HUES48 (cell line): Measurements from ENCODE around the gene DGKH.

Source experiments
- H3K27ac ChIP-seq: one replicate; pipeline ENCODE4 v1.7.0; 2013; ENCODE audit warnings: low read depth, low read length, inconsistent platforms
- H3K27me3 ChIP-seq: 2 replicates; pipeline ENCODE4 v1.6.1; 2013; ENCODE audit warnings: mild to moderate bottlenecking, low read length; ENCODE audit not compliant: control insufficient read depth, insufficient read depth
- H3K36me3 ChIP-seq: 2 replicates; pipeline ENCODE4 v1.6.1; 2013; ENCODE audit warnings: low read length; ENCODE audit not compliant: control insufficient read depth, insufficient read depth
- H3K4me1 ChIP-seq: 2 replicates; pipeline ENCODE4 v1.6.1; 2013; ENCODE audit warnings: mild to moderate bottlenecking, low read length; ENCODE audit not compliant: control insufficient read depth, insufficient read depth
- H3K4me3 ChIP-seq: 2 replicates; pipeline ENCODE4 v1.5.1; 2013; ENCODE audit warnings: mild to moderate bottlenecking, low read depth, low read length
- H3K9ac ChIP-seq: 2 replicates; pipeline ENCODE4 v1.6.1; 2013; ENCODE audit warnings: mild to moderate bottlenecking, low read depth, low read length, moderate library complexity
- H3K9me3 ChIP-seq: 2 replicates; pipeline ENCODE4 v1.6.1; 2013; ENCODE audit warnings: low read length; ENCODE audit not compliant: control insufficient read depth, insufficient read depth

Gene DGKH

GRCh38 chr13:42048342-42048683 is at the start of gene DGKH:
Gene DGKH, plus strand, starts transcription at chr13:42048648. Its CDS starts 126 bp downstream, at chr13:42048774.
- H3K27ac ChIP-seq: peak within 1 kb of the TSS; percentile 86
- 0 out of 2 replicates have a peak, but pooled peaks cover 5% of the 10 kb centered on the region for H3K4me1 ChIP-seq

GRCh38 chr13:42000846-42001245 is 47.6 kb upstream of the DGKH start:
- Histone ChIP-seq H3K4me3 (peak overlapping the region; percentile 4; the same call in 1 of the 2 replicates), H3K9me3 (no peaks in the 10 kb centered on the region), H3K27me3 (no peaks in the 10 kb centered on the region), H3K4me1 (peaks cover 17% of the 10 kb centered on the region), H3K27ac (no peak overlapping the region), H3K36me3 (no peaks in the 10 kb centered on the region), H3K9ac (no peak overlapping the region)

More at GRCh38 chr13:42048342-42048683, at the start of gene DGKH:
- no peaks in the 10 kb centered on the region for H3K36me3 ChIP-seq
- no peaks in the 10 kb centered on the region for H3K9me3 ChIP-seq
- peaks cover 38% of the 10 kb centered on the region for H3K27me3 ChIP-seq
- peak within 1 kb of the TSS; percentile 89 for H3K4me3 ChIP-seq
- H3K9ac ChIP-seq: peak within 1 kb of the TSS; percentile 68

- Histone ChIP-seq H3K27me3 (no peaks in the 10 kb centered on the region), H3K9me3 (no peaks in the 10 kb centered on the region), H3K36me3 (no peaks in the 10 kb centered on the region), H3K4me3 (peak overlapping the region; percentile 4; the same call in 1 of the 2 replicates), H3K27ac (no peak overlapping the region), H3K9ac (no peak overlapping the region), H3K4me1 (peaks cover 17% of the 10 kb centered on the region)
Measured at GRCh38 chr13:42001580-42001979, 46.9 kb upstream of the DGKH start.

GRCh38 chr13:42002066-42002465 is 46.4 kb upstream of the DGKH start:
- H3K36me3 ChIP-seq: no peaks in the 10 kb centered on the region

GRCh38 chr13:42007844-42008243 is 40.6 kb upstream of the DGKH start:
- no peak overlapping the region for H3K4me3 ChIP-seq
- no peak overlapping the region for H3K27ac ChIP-seq
- no peak overlapping the region for H3K9ac ChIP-seq
- peaks cover 12% of the 10 kb centered on the region for H3K4me1 ChIP-seq
- H3K36me3 ChIP-seq: no peaks in the 10 kb centered on the region
- no peaks in the 10 kb centered on the region for H3K9me3 ChIP-seq
- no peaks in the 10 kb centered on the region for H3K27me3 ChIP-seq

More at GRCh38 chr13:42002066-42002465, 46.4 kb upstream of the DGKH start:
- Histone ChIP-seq H3K27me3 (no peaks in the 10 kb centered on the region), H3K4me1 (peaks cover 17% of the 10 kb centered on the region), H3K27ac (no peak overlapping the region), H3K4me3 (no peak overlapping the region), H3K9ac (no peak overlapping the region), H3K9me3 (no peaks in the 10 kb centered on the region)

- Histone ChIP-seq H3K27ac (no peak overlapping the region), H3K9ac (no peak overlapping the region), H3K27me3 (no peaks in the 10 kb centered on the region), H3K4me1 (peaks cover 12% of the 10 kb centered on the region), H3K36me3 (no peaks in the 10 kb centered on the region), H3K9me3 (no peaks in the 10 kb centered on the region), H3K4me3 (no peak overlapping the region)
Measured at GRCh38 chr13:42009057-42009456, 39.4 kb upstream of the DGKH start.

GRCh38 chr13:42011601-42012350 is 36.7 kb upstream of the DGKH start:
- H3K4me1 ChIP-seq: peaks cover 12% of the 10 kb centered on the region
- no peak overlapping the region for H3K9ac ChIP-seq
- H3K4me3 ChIP-seq: no peak overlapping the region
- H3K27ac ChIP-seq: no peak overlapping the region
- H3K27me3 ChIP-seq: no peaks in the 10 kb centered on the region
- no peaks in the 10 kb centered on the region for H3K36me3 ChIP-seq
- no peaks in the 10 kb centered on the region for H3K9me3 ChIP-seq

- H3K4me1 ChIP-seq: peaks cover 12% of the 10 kb centered on the region
- H3K4me3 ChIP-seq: no peak overlapping the region
- no peak overlapping the region for H3K9ac ChIP-seq
- H3K9me3 ChIP-seq: no peaks in the 10 kb centered on the region
- no peak overlapping the region for H3K27ac ChIP-seq
- no peaks in the 10 kb centered on the region for H3K36me3 ChIP-seq
- H3K27me3 ChIP-seq: no peaks in the 10 kb centered on the region
Measured at GRCh38 chr13:42014119-42014518, 34.3 kb upstream of the DGKH start.

- H3K9ac ChIP-seq: no peak overlapping the region
Measured at GRCh38 chr13:42017264-42017663, 31.2 kb upstream of the DGKH start.

GRCh38 chr13:42021851-42022250 is 26.6 kb upstream of the DGKH start:
- H3K27me3 ChIP-seq: no peaks in the 10 kb centered on the region
- H3K9me3 ChIP-seq: no peaks in the 10 kb centered on the region
- H3K4me1 ChIP-seq: 0 out of 2 replicates have a peak, but pooled peaks cover 3% of the 10 kb centered on the region
- H3K36me3 ChIP-seq: no peaks in the 10 kb centered on the region
- no peak overlapping the region for H3K4me3 ChIP-seq
- H3K9ac ChIP-seq: no peak overlapping the region
- H3K27ac ChIP-seq: no peak overlapping the region

More at GRCh38 chr13:42017264-42017663, 31.2 kb upstream of the DGKH start:
- no peaks in the 10 kb centered on the region for H3K27me3 ChIP-seq
- H3K9me3 ChIP-seq: no peaks in the 10 kb centered on the region
- no peaks in the 10 kb centered on the region for H3K4me1 ChIP-seq
- H3K27ac ChIP-seq: no peak overlapping the region
- no peaks in the 10 kb centered on the region for H3K36me3 ChIP-seq
- no peak overlapping the region for H3K4me3 ChIP-seq

GRCh38 chr13:42022336-42022735 is 26.1 kb upstream of the DGKH start:
- no peak overlapping the region for H3K4me3 ChIP-seq
- 0 out of 2 replicates have a peak, but pooled peaks cover 3% of the 10 kb centered on the region for H3K4me1 ChIP-seq
- no peak overlapping the region for H3K27ac ChIP-seq
- H3K27me3 ChIP-seq: no peaks in the 10 kb centered on the region
- no peak overlapping the region for H3K9ac ChIP-seq
- no peaks in the 10 kb centered on the region for H3K36me3 ChIP-seq
- H3K9me3 ChIP-seq: no peaks in the 10 kb centered on the region
